Heart right ventricle (tissue), 16 donors: Measurements from ENCODE around the gene FBN3. TPM values are rescaled to one million over a fixed set of nuclear protein-coding genes. Genes with fewer than 3 reads are reported as not detected.
A peak's percentile ranks its signal among the peaks of the same experiment; 100 is the strongest.
"Not testable (repeated sequence)": the region's sequence is repeated elsewhere in the genome, so short reads cannot be mapped to it uniquely, and the experiment has no call there.

ENCODE experiments used
- ATAC-seq, 8 donors: fragments of 200-7000 bp; cut with Tn5 transposase; one replicate each; pipeline ENCODE4 v1.9.1; 2020; ENCODE audit warnings: mild to moderate bottlenecking in 8 of 8, moderate library complexity in 8 of 8, moderate number of reproducible peaks in 1 of 8
- DNase-seq, 2 donors: peaks; one replicate each; pipeline ENCODE4 v3.0.0-alpha.2; 2020
- H3K27ac ChIP-seq, 10 donors: fragments of 200-600 bp; sonication (generic) in 2 of 10; one replicate each; pipeline versions ENCODE4 v1.5.0 to v1.8.0; 2020 to 2022; ENCODE audit warnings: mild to moderate bottlenecking in 3 of 10
- H3K27me3 ChIP-seq, 7 donors: fragments of 200-600 bp; one replicate each; pipeline ENCODE4 v1.8.0; 2021 to 2022; ENCODE audit warnings: mild to moderate bottlenecking in 2 of 7
- H3K36me3 ChIP-seq, 9 donors: fragments of 200-600 bp; sonication (generic) in 1 of 9; one replicate each; pipeline versions ENCODE4 v1.5.0 to v1.8.0; 2020 to 2022; ENCODE audit warnings: mild to moderate bottlenecking in 2 of 9
- H3K4me1 ChIP-seq, 9 donors: fragments of 200-600 bp; sonication (generic) in 1 of 9; one replicate each; pipeline versions ENCODE4 v1.5.0 to v1.8.0; 2020 to 2022; ENCODE audit warnings: mild to moderate bottlenecking in 4 of 9
- H3K4me3 ChIP-seq, 10 donors: fragments of 200-600 bp; sonication (generic) in 2 of 10; one replicate each; pipeline versions ENCODE4 v1.5.0 to v1.8.0; 2020 to 2022; ENCODE audit warnings: mild to moderate bottlenecking in 7 of 10, moderate library complexity in 2 of 10
- H3K9me3 ChIP-seq, 11 donors: fragments of 200-600 bp in 10 of 11; sonication (generic) in 2 of 11; one replicate each; pipeline versions ENCODE4 v1.5.0 to v1.8.0; 2013 to 2022; ENCODE audit warnings: mild to moderate bottlenecking in 2 of 11, control low read depth in 1 of 11, moderate library complexity in 1 of 11
- CTCF ChIP-seq, 9 donors: fragments of 200-600 bp; sonication (generic) in 2 of 9; IDR thresholded peaks; one replicate each; pipeline versions ENCODE4 v1.5.0 to v1.8.0; 2021 to 2022; ENCODE audit warnings: antibody characterized with exemption in 9 of 9, mild to moderate bottlenecking in 5 of 9, moderate library complexity in 1 of 9
- WGBS, 2 donors: extraction: QIAGEN DNeasy Blood & Tissue Kit; methylation state at CpG; one replicate each; pipeline ENCODE4 v1.1.7; 2013; ENCODE audit warnings: inconsistent platforms in 1 of 2; 5-methylcytosine and 5-hydroxymethylcytosine counted together
- intact Hi-C, 10 donors: fragments of 100-400 bp; cut with DNase I; formaldehyde crosslinking; loops; one replicate each; pipeline versions ENCODE4 v1.11.1 to v1.14.2; 2022
- polyA plus RNA-seq, 2 donors: library from polyadenylated mRNA; stranded (reverse); fragments of 200-250 nt; gene quantifications; one replicate each; pipeline ENCODE4 v1.2.3, GENCODE V29; 2013
- total RNA-seq, 10 donors: library from RNA; stranded (reverse); fragmentation: NEBNext Ultra II Directional in 3 of 10; extraction: Animal tissue kit (Norgen Biotek cat#: 25700) in 3 of 10; gene quantifications; one replicate each; pipeline versions ENCODE4 v1.2.1 to v1.2.4, GENCODE V29; 2021 to 2023
- donor health status: Arrhythmogenic right ventricular cardiomyopathy.
- donor health status: ischemic (EF 13 %, LVEDD 7.1; RV severe dilation, severe dysfunction).
- donor health status: healthy with polysubstance abuse.
- donor health status: DM: no; HTN: yes; CAD: no.
- donor health status: DM: no; HTN: no; CAD: no.
- donor health status: ischemic (EF 25% LVEDD 6.9; RV normal size, moderate dysfunction).
- donor health status: ischemic (EF 25% LVEDD 5.7; RV mildly dilated, moderate dysfunction).
- donor health status: healthy.
- donor health status: DM: yes; HTN: yes; CAD: no.
- donor health status: Ischemic cardiomyopathy.
- donor health status: ischemic (EF 35%, LVEDD 5.7; RV mildly dilated, moderate dysfunction).
- donor health status: nonischemic (EF 11% LVEDD 7.7; RV severe dilation, severe dysfunction).
- donor health status: DM: yes; HTN: yes; CAD: no.
- donor health status: PGD.
- donor health status: ischemic (EF 29% LVEDD 5.4; RV normal size, mild dysfunction).
- donor health status: nonischemic (EF 23%, LVEDD 6.1; RV moderate dilation, normal function).

The FBN3 gene
- total and polyA plus RNA-seq, 12 donors = 0.05 to 0.26 (median 0.06) TPM; not detected in 9

- no peak for TF ChIP-seq CTCF (IDR thresholded peaks at IDR 0.05)
- H3K36me3 ChIP-seq = no peaks in the 10 kb centered on the region
- WGBS, 2 donors = 35 to 39% methylated on average over 12 of the region's 12 CpGs
- no peak for DNase-seq
- no peak overlapping the region for H3K27ac ChIP-seq
- H3K4me3 ChIP-seq = no peak overlapping the region
- ATAC-seq = peak in 5 of 8 donors; percentile 27 to 72 (median 56)
- peaks cover 0 to 9% (median 0%) of the 10 kb centered on the region in 9 donors for H3K4me1 ChIP-seq
- H3K27me3 ChIP-seq = peaks cover 0 to 6% (median 0%) of the 10 kb centered on the region in 7 donors
- H3K9me3 ChIP-seq = no peaks in the 10 kb centered on the region
- intact Hi-C loops = no loop called here
Observed at GRCh38 chr19:8028951-8029491, 120.4 kb downstream of the FBN3 start.

GRCh38 chr19:8025316-8025715, 124.1 kb downstream of the FBN3 start:
- TF ChIP-seq CTCF (IDR thresholded peaks at IDR 0.05) = no peak
- Histone ChIP-seq H3K36me3 (no peaks in the 10 kb centered on the region), H3K4me3 (no peak overlapping the region), H3K27ac (no peak overlapping the region), H3K27me3 (no peaks in the 10 kb centered on the region), H3K4me1 (peaks cover 0 to 9% (median 0%) of the 10 kb centered on the region in 9 donors), H3K9me3 (no peaks in the 10 kb centered on the region)
- no peak for DNase-seq
- no peak for ATAC-seq
- 75 to 82% methylated on average over 5 of the region's 5 CpGs for WGBS, 2 donors
- intact Hi-C loops = no loop called here

- H3K36me3 ChIP-seq, H3K27me3 ChIP-seq, H3K27ac ChIP-seq, H3K4me1 ChIP-seq, ATAC-seq, H3K9me3 ChIP-seq, intact Hi-C loops, DNase-seq, H3K4me3 ChIP-seq: not testable (repeated sequence)
- 96 to 99% methylated on average over 3 of the region's 3 CpGs for WGBS, 2 donors
Observed at GRCh38 chr19:8024256-8024655, 125.1 kb downstream of the FBN3 start.

GRCh38 chr19:8023371-8023770, 126.0 kb downstream of the FBN3 start:
- WGBS, 2 donors = 83% methylated on average over 5 of the region's 5 CpGs
- no peak overlapping the region for H3K4me3 ChIP-seq
- intact Hi-C loops = no loop called here
- no peaks in the 10 kb centered on the region for H3K36me3 ChIP-seq
- H3K27me3 ChIP-seq = no peaks in the 10 kb centered on the region
- peaks cover 0 to under 1% (median 0%) of the 10 kb centered on the region in 9 donors for H3K4me1 ChIP-seq
- no peak for TF ChIP-seq CTCF (IDR thresholded peaks at IDR 0.05)
- ATAC-seq (no peak), DNase-seq (no peak)
- no peaks in the 10 kb centered on the region for H3K9me3 ChIP-seq
- no peak overlapping the region for H3K27ac ChIP-seq

GRCh38 chr19:8022275-8022674, 127.1 kb downstream of the FBN3 start:
- Histone ChIP-seq H3K9me3 (no peaks in the 10 kb centered on the region), H3K4me1 (no peaks in the 10 kb centered on the region), H3K4me3 (no peak overlapping the region), H3K27me3 (no peaks in the 10 kb centered on the region), H3K27ac (no peak overlapping the region), H3K36me3 (no peaks in the 10 kb centered on the region)
- intact Hi-C loops = no loop called here
- no peak for DNase-seq
- no peak for ATAC-seq
- WGBS, 2 donors = 86 to 88% methylated on average over 13 of the region's 13 CpGs
- TF ChIP-seq CTCF (IDR thresholded peaks at IDR 0.05) = no peak
